Measurements from ENCODE around the gene CMIP.
A peak's percentile ranks its signal among the peaks of the same experiment; 100 is the strongest.
"Not testable (repeated sequence)": the region's sequence is repeated elsewhere in the genome, so short reads cannot be mapped to it uniquely, and the experiment has no call there.

CMIP gene

GRCh38 chr16:81444448-81445121 is at the start of gene CMIP:
Gene CMIP, plus strand, starts transcription at chr16:81444808.
- DNase-seq = peak; percentile 83

GRCh38 chr16:81394966-81395655 is 49.5 kb upstream of the CMIP start:
- DNase-seq = no peak

- DNase-seq = no peak
Measured at GRCh38 chr16:81397058-81397878, 47.3 kb upstream of the CMIP start.

GRCh38 chr16:81397879-81398520 is 46.6 kb upstream of the CMIP start:
- no peak for DNase-seq

- DNase-seq = no peak
Measured at GRCh38 chr16:81399909-81400308, 44.7 kb upstream of the CMIP start.

- no peak for DNase-seq
Measured at GRCh38 chr16:81401035-81401950, 43.3 kb upstream of the CMIP start.

- no peak for DNase-seq
Measured at GRCh38 chr16:81403208-81403600, 41.4 kb upstream of the CMIP start.

- peak; percentile 86 for DNase-seq
Measured at GRCh38 chr16:81403601-81404391, 40.8 kb upstream of the CMIP start.

GRCh38 chr16:81405002-81405401 is 39.6 kb upstream of the CMIP start:
- not testable (repeated sequence) for DNase-seq

- DNase-seq = no peak
Measured at GRCh38 chr16:81405702-81406113, 38.9 kb upstream of the CMIP start.

GRCh38 chr16:81408409-81408950 is 36.1 kb upstream of the CMIP start:
- no peak for DNase-seq

- no peak for DNase-seq
Measured at GRCh38 chr16:81409016-81409556, 35.5 kb upstream of the CMIP start.

- no peak for DNase-seq
Measured at GRCh38 chr16:81410643-81411293, 33.8 kb upstream of the CMIP start.

GRCh38 chr16:81413245-81413990 is 31.2 kb upstream of the CMIP start:
- DNase-seq = no peak

GRCh38 chr16:81415751-81416150 is 28.9 kb upstream of the CMIP start:
- no peak for DNase-seq

- no peak for DNase-seq
Measured at GRCh38 chr16:81416749-81417148, 27.9 kb upstream of the CMIP start.

- no peak for DNase-seq
Measured at GRCh38 chr16:81417210-81417609, 27.4 kb upstream of the CMIP start.

GRCh38 chr16:81419806-81420205 is 24.8 kb upstream of the CMIP start:
- no peak for DNase-seq

- DNase-seq = no peak
Measured at GRCh38 chr16:81421126-81421525, 23.5 kb upstream of the CMIP start.
